HG02943 (cell line): Measurements from ENCODE around the gene MAGEF1.

Experiments
- ATAC-seq: cut with Tn5 transposase; IDR thresholded peaks from one replicate; pipeline ENCODE4 v1.9.1; 2021; ENCODE audit warnings: mild to moderate bottlenecking, low read depth, moderate library complexity; ENCODE audit not compliant: unreplicated experiment

The MAGEF1 gene

DNA sequence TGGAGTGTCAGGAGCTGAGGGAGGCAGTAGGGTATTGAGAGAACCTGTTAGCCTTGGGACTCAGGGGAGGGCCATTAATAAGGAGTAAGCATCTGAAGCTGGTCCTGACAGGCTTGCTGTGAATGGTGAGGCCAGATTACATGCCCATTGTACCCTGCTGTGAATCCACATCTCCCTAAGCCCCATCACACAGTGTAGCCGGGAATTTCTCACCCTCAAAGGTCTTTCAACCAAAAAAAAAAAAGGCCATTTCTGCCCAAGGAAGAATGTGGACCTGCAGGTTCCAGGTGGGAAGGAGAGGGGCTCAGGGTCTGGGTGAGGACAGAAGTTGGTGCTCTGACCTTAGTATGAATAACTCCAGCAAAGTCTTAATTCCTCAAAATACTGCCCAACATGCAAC is 37.2 kb downstream of the MAGEF1 start:
- ATAC-seq = no peak

DNA sequence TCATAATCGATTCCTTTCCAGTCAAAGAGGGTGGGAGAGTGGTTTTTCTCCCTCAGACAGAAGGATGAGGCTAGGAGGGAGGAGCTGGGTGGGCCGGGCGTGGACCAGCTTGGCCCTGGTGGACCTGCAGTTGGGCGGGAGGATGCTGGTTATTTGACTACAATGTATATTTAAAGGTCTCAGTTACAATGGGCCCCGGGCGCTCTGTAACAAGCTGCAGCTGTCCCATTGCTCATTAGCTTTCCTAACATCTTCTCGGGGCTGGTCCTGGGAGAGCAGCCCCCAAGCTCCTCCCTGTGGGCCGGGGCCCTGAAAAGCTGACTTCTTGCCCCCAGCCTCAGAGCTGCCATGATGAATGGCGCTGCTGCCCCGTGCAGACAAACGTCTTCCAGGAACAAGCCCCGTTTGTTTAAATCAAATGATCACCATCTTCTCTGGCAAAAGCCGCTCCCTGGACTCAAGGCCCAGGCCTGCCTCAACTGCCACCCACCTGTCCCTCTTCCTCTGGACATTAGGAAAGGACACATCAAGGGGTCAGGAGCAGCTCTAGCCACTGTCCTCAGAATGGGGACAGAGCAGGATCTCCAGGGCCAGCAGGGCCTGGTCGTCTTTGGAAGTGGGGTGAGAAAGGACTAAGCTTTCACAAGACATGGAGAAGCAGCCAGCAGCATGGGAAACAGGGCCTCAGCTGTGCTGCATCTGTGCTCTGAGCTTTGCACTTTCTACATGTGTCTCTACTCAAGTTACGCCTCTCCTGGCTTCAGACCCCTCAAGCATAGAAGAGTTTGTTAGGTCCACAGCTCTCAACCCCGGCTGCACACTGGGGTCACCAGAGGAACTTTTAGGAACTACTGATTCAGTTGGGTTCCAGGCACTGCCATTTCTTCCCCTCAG is 38.6 kb downstream of the MAGEF1 start:
- no peak for ATAC-seq

DNA sequence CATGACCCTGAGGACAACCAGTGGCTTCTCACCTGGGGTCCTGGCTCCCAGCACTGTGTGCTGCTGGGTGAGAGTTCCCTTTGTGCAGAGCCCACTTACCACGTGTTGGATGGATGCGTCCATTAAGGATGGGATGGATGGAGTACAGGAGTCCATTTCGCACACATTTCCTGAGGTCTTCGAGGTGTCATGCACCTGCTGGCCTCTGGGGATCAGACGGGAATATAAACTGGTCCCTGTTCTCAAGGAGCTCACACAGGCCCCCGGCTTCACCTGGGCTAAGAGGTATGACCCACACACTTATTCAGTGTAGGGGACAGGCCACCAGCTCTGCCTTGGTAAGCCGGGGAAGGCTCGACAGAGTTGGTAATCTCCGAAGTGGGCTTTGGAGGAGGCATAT is 39.5 kb downstream of the MAGEF1 start:
- no peak for ATAC-seq

GRCh38 chr3:184670091-184670602 is 41.7 kb downstream of the MAGEF1 start:
- ATAC-seq = no peak

DNA sequence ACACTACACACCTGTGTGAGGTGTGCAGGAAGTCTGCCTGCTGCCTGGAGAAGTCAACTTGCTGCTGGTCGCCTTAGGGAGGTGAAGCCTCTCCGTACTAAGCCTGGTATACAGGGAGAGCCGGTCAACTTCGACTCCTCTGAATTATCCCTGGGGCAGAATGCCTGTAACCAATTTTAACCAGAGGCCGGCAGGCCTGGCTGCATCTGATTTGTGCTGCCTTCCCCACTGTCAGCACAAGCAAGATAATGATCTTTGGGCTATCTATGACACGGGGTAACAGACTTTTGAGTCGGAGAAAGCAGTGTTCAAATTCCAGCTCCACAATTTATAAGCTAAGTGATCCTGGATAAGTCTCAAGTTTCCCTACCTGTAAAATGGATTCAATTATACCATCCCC is 42.3 kb downstream of the MAGEF1 start:
- ATAC-seq = no peak

GRCh38 chr3:184666442-184666841 is 45.4 kb downstream of the MAGEF1 start:
- ATAC-seq = no peak

- no peak for ATAC-seq
Observed at GRCh38 chr3:184665101-184665500, 46.8 kb downstream of the MAGEF1 start.

GRCh38 chr3:184663756-184664155 is 48.1 kb downstream of the MAGEF1 start:
- no peak for ATAC-seq

DNA sequence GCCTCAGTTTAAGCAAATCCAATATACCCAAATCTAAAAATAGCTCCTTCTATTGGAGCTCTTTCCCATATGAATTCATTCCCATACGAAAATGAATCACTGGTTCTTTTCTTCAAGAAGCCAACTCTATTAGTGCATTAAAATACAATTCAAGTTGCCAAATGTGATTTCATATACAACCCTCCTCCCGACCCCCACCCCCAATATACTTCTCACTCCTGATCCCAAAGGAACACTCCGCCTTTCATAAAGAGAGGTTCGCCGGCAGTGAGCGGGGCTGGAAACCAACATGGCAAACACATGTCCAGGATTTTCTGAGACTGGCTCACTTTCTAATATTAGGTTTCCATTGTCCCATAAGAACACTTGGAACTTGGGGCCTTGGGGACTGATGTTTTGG is 48.5 kb downstream of the MAGEF1 start:
- ATAC-seq = no peak

DNA sequence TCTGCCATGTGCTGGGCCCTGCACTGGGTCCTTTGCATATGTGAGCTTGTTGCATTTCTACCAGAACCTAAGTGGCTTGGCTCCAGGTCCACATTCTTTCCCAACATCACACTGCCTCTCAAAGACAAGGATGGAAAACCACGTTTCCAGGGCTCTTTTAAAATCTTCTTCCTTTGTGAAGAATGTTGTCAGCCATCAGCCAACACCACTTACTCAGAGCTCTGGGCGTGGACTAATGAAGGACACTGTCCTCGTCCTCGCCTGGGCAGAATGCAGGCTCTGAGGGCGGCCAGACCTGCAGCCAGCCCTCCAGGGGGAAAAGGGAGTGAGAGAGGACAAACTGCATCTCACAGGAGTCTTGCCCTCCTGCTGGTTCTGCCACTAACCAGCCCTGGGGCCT is 49.7 kb downstream of the MAGEF1 start:
- no peak for ATAC-seq

DNA sequence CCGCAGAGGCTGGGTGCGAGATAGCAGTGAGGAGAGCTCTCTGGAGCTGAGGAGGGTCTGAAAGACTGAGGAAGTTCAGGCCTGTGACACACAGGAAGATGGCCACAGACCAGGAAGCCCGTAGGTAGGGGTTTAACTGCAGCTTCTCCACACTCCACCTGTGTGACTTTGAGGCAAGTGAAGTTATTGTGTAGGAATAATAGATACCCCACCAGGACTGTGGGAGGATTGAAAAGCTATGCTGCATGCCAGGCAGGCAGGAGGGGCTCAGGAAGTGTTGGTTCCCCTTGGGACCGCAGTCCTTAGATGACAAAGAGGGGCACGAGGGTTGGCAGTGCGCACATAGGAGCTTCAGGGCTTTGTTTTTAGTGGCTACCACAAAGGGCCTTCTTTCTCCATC is 50.9 kb downstream of the MAGEF1 start:
- no peak for ATAC-seq
